ENCODE measurements around the gene ADAMTS6.
"Not testable (repeated sequence)": the region's sequence is repeated elsewhere in the genome, so short reads cannot be mapped to it uniquely, and the experiment has no call there.

DNA sequence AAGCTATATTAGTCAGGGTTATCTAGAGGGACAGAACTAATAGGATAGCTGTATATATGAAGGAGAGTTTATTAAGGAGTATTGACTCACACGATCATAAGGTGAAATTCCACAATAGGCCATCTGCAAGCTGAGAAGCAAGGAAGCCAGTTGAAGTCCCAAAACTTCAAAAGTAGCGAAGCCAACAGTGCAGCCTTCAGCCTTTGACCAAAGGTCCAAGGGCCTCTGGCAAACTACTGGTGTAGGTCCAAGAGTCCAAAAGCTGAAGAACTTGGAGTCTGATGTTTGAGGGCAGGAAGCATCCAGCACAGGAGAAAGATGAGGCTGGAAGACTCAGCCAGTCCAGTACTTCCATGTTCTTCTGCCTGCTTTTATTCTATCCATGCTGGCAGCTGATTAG, 5.1 kb upstream of the ADAMTS6 start:
- TF ChIP-seq, protein P1, sequence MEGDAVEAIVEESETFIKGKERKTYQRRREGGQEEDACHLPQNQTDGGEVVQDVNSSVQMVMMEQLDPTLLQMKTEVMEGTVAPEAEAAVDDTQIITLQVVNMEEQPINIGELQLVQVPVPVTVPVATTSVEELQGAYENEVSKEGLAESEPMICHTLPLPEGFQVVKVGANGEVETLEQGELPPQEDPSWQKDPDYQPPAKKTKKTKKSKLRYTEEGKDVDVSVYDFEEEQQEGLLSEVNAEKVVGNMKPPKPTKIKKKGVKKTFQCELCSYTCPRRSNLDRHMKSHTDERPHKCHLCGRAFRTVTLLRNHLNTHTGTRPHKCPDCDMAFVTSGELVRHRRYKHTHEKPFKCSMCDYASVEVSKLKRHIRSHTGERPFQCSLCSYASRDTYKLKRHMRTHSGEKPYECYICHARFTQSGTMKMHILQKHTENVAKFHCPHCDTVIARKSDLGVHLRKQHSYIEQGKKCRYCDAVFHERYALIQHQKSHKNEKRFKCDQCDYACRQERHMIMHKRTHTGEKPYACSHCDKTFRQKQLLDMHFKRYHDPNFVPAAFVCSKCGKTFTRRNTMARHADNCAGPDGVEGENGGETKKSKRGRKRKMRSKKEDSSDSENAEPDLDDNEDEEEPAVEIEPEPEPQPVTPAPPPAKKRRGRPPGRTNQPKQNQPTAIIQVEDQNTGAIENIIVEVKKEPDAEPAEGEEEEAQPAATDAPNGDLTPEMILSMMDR (IDR thresholded peaks at IDR 0.05), result not testable (repeated sequence)
- not testable (repeated sequence) for TF ChIP-seq POLR2A (IDR thresholded peaks at IDR 0.05)

Measured in heart left ventricle (tissue), 13 donors.